Activated gamma-delta T cell (primary cell): Measurements from ENCODE around the gene KIF6.

ENCODE experiments used
- DNase-seq: peaks from one replicate; lab custom pipeline; 2025; lab: John Stamatoyannopoulos, UW

The KIF6 gene

DNA sequence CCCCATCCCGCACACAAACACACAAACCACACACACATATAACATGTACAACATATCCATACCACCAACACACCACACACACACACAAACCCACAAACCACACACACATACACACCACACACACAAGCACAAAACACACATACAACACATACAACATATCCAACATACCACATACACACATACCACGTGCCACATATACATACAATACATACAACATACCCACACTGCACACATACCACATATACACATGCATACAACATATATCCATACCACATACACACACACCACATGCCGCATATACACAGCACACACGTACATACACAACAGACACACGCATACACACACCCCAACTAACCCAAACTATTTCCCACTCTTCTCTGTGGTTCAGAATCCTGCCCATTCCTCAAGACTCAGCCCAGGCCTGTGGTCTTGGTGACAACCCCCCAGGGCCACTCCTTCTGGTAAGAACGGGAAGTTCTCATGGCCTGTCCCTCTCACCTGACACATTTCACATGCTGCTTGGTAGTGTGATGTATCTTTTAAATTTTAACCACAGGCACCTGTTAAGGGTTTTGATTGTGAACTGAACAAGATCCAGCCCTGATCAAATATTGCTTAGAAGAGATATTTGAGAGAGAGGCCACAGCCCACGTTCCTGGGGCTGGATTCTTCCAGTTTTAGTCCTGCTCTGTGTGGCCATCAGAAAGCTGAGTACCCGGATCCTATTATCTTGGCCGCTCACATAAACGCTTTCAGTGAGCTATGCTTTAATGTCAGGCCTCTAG is 346.8 kb downstream of the KIF6 start:
- no peak for DNase-seq

GRCh38 chr6:39377539-39377950 is 347.7 kb downstream of the KIF6 start:
- no peak for DNase-seq

DNA sequence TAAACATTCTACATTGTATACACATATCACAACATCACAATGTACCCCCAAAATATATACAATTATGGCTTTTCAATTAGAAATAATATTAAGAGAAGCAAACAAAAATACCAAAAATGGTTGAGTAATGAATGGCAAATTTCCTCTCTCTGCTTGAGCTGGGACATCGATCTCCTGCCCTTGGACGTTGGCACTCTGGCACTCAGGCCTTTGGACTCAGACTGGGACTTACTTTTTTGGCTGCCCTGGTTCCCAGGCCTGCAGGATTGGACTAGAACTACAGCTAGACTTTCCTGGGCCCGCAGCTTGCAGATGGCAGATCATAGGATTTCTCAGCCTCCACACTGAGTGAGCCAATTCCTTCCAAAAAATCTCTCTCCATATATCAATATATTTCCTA is 349.8 kb downstream of the KIF6 start:
- DNase-seq: no peak

DNA sequence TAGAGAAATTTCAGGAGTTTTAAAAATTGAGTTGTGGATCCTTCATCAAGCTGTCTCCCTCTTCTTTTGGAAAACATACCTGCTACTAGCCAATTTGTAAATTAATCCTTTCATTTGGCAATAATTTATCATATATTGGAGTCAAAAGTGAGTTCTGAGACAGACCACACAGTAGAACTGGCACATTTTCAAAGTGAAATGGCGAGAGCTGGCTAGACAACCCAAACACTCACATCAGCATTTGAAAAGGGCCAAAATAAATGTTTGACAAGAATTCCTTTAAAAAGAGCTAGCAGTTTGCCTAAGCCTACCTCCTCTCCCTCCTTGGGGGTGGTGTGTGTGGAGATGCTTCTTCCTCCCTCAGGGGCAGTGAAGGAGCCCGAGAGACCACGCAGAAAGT is 354.8 kb downstream of the KIF6 start:
- DNase-seq: no peak

- no peak for DNase-seq
Measured at GRCh38 chr6:39369987-39370386, 355.2 kb downstream of the KIF6 start.

DNA sequence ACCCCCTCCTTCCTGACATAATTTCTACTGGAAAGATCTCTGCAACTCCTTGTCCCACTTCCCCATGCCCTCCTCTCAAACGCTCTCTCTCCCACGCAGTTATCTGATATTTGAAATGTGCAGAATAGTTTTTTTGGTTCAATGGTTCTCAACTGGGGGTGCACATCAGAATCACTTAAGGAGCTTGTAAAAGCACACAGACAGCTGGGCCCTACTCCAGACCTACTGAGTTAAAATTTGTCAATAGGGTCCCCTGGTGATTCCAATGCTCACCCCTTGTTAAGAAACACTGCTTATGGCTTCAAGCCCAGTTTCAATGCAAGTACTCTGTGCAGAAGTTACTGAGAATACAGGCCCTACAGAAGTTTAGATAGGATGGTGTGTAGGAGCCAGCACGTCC is 357.5 kb downstream of the KIF6 start:
- DNase-seq: no peak

DNA sequence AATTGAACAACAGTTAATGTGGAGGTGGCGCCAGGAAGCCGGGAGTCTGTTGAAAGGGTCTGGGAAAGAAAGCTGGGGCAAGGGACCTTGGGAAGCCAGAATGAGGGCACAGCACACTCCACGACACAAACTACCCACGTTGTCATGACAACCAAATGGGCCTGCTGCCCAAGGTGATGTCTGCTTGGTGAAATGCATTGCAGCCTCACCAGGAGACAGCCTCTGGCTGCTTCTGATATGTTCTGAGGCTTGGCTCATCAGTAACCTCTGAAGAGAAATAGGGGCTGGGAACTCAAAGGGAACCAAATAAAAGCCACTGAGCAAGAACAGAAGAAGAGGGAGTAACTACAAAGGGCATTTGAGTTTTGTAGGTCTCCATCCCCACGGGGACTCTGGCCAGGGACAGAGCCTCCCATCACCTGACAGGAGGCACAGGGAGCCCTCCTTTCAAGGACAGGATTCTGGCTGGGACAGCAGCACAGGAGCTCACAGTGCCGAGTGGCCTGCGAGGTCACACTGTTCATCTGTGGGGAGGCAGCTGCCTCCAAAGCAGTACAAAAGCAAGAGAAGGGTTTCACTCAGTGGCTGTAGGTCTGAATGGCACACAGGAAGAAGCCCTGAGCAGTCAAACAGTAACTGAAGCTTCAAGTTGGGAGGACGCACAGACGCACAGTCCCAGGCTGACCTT is 358.1 kb downstream of the KIF6 start:
- no peak for DNase-seq

DNA sequence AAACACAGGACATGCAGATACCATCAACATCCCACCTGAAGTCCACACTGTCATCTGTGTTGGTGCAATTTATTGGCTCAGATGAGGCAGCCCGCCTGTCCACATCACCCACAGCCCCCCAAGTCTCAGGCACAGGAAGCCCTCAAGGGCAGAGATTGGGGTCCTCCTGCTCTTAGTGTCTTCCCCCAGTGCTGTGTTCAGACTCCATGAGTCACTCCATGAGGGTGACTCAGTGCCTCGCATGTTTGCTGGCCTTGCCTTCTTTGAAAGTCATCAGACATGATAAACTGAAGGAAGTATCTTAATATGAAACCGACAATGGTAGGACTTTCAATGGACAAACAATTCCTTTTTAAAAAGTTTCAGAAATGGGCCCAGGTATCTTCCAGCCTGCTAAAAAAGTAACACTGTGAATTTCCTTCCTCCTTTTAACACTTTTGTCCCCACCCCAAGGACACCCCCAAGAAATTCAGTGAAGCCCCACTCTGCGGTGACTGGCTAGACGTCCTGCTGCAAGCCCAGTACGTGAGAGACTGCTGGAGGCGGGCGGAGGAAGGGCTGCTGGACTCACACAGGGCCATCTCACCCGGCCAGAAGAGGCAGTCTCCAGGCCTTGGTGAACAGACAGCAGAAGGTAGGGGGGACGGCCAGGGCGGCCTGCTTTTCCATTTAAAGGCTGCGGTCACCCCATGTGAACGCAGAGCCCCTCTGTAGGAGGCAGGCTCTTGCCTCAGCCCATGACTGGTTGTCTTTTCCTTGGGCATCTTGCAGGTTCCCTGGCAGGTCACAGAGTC is 359.7 kb downstream of the KIF6 start:
- no peak for DNase-seq

GRCh38 chr6:39363280-39363679 is 361.9 kb downstream of the KIF6 start:
- no peak for DNase-seq

DNA sequence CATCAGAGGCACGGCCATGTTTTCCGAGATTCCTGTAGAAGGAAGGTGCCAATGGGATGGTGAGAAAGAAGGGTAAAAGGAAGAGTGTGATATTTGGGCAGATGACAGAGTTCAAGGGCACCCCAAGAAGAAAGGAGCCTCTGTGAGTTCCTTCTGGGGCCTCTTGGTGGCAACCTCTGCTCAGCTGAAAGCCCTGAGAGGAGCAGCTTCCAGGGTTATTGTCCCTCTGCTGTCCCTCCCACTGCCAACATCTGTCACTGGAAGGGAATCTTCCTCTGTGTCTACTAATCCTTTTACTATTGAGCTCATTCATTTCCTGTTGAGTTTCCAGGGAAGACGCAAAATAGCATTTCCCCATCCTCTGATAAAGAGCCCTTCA is 362.7 kb downstream of the KIF6 start:
- no peak for DNase-seq

DNA sequence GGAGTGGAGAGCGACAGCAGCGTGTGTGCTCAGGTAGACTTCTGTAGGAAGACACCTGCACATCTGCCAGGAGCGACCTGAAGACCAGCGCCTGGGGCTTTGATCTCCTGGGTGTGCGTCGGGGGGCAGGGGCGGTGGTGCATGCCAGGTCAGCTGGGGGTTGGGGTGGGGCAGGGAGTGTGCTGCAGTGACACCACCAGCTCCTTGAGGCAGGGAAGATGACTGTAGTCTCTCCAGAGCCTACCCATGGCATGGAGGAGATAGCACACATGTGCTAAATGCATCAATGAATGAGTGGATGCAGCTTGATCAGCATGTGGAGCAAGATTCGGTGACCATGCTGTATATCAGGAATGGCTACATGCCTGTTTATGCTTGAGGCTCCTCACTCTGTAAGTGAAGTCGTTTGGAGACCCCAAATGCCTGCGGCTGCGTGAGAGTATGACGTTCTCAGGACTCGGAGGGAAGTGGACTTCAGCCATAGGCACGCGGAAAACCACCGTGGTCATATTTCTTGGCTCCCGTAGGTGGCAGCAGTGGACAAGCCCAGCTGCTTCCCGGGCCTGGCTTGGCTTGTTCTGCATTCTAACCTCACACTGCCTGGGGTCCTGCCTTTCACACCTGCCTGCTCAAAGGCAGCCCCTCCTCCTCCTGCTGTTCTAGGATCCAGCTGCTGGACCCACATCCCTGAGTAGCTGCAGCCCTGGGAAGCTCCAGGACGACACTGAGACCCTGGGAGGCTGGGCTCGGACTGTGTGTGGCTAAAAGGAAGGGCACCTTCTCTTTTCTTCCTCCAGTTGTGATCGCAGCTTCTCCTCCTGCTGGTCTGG is 363.3 kb downstream of the KIF6 start:
- no peak for DNase-seq

DNA sequence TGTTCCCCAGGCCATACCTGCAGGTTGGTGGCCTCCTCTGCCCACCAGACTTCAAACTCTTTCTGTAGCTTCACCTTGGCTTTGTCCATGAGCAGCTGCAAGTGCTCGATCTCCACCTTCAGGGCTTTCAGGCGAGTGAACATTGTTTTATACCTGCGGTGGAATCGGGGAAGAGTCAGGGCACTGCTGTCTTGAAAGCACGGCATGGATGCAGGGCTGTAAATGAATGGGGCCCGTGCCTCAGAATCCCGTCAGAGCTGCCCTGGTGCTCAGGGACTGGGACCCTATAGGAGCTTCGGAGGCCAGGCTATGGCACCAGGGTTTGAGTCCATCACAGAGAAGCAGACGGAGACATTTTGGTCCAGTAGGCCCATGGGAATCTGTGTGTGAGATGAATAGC is 364.8 kb downstream of the KIF6 start:
- no peak for DNase-seq

DNA sequence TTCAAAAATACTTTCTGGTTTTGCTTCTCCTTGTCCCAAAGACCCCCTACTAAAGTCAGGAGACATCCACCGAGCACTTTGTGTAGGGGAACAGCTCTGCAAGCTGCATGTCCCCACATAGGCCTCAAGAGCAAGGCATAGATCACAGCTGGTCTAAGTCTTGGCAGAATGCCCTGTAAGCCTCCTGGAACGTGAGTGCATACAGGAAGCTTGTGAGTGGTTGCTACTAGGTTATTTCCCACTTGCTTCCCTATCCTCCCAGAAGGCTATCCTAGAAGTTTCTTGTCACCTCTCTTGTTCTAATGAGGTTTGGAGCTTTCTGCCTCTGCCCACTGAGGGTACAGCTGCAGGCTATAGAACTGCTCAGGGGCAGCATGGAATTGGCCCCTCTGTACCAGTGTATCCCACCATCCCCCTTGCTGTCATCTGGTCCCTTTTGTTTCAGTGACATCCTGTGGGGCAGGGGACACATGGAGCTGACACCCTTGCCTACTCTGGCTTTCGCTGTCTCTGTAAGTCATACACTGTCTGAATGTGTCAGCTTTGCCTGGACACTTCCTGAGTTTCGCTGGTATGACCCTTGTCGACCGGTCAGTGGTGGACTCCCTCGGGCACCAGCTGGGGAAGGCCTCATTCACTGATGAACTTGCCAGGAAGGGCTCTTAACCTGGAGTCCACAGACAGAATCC is 367.1 kb downstream of the KIF6 start:
- DNase-seq: no peak

- DNase-seq: no peak
Measured at GRCh38 chr6:39353698-39354315, 371.4 kb downstream of the KIF6 start.

GRCh38 chr6:39350723-39351505 is 374.3 kb downstream of the KIF6 start:
- no peak for DNase-seq

DNA sequence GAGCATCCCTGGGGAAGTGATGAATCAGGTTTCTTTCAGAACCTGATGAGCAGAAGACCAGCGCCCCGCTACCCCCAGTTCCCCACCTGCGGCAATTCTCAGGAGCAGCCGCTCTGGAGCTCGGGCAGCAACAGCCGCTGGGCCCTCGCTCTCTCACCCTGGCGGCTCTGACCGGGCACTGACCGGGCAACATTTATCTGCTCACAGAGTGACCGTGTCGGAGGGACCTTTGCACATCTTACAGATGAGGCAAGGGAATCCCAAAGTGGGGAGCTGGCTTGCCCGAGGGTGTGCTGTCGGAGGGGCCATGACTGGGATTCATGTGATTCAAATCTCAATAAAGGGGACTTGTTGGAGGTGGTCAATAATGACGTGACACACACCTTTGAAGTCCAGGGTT is 376.5 kb downstream of the KIF6 start:
- no peak for DNase-seq

GRCh38 chr6:39347906-39348585 is 377.2 kb downstream of the KIF6 start:
- no peak for DNase-seq

- no peak for DNase-seq
Measured at GRCh38 chr6:39347206-39347605, 378.0 kb downstream of the KIF6 start.

DNA sequence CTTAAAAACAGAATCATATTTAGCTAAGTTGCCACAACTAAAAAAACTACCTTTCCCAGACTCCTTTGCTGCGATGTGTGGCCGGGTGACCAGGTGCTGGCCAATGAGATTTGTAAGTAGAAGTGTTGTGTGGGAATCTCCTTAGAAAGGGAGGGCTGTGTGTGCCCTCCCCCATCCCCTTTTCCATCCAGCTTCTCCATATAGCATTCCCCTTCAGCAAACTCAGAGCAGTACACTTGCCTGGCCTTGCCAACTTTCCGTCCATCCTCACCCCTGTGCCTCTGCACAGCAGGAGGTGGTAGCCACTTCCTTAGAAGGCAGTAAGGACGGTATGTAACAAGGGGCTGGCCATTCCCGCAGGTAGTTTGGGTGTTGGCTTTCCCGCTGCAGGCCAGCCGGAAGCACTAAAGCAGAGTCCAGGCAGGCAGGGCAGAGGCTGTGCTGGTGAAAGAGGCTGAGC is 380.4 kb downstream of the KIF6 start:
- no peak for DNase-seq
